HepG2 (cell line): ENCODE results near the gene PIGZ. TPM values are rescaled to one million over a fixed set of nuclear protein-coding genes. Genes with fewer than 3 reads are reported as not detected.

Source experiments
- ATF3 ChIP-seq: sonication (generic); formaldehyde crosslinking; IDR thresholded peaks from 2 replicates; pipeline ENCODE4 v1.4.0; 2020; ENCODE audit warnings: missing genetic modification reagents
- KLF12 ChIP-seq: sonication (generic); formaldehyde crosslinking; IDR thresholded peaks from 2 replicates; pipeline ENCODE4 v1.4.0; 2020; ENCODE audit warnings: missing genetic modification reagents, borderline replicate concordance
- LCORL ChIP-seq, 2 experiments: fragments of 450-650 bp in 1 of 2; sonication (generic) in 1 of 2; formaldehyde crosslinking in 1 of 2; IDR thresholded peaks; 2 replicates each; pipeline versions ENCODE4 v1.5.0 to v1.6.1; 2017 to 2020; ENCODE audit warnings: antibody characterized with exemption in 1 of 2, missing genetic modification reagents in 1 of 2
- NFAT5 ChIP-seq: sonication (generic); formaldehyde crosslinking; IDR thresholded peaks from 2 replicates; pipeline ENCODE4 v1.4.0; 2020; ENCODE audit warnings: missing genetic modification reagents
- NFE2L2 ChIP-seq: fragments of 150-350 bp; IDR thresholded peaks from 2 replicates; pipeline ENCODE4 v1.6.1; 2014; ENCODE audit warnings: low read length
- NFIB ChIP-seq: sonication (generic); formaldehyde crosslinking; IDR thresholded peaks from 2 replicates; pipeline ENCODE4 v1.9.0; 2021; ENCODE audit warnings: missing genetic modification reagents, mild to moderate bottlenecking, borderline replicate concordance
- SIX1 ChIP-seq: sonication (generic); formaldehyde crosslinking; IDR thresholded peaks from 2 replicates; pipeline ENCODE4 v1.4.0; 2020; ENCODE audit warnings: missing genetic modification reagents, borderline replicate concordance
- YEATS2 ChIP-seq: sonication (generic); formaldehyde crosslinking; IDR thresholded peaks from 2 replicates; pipeline ENCODE4 v1.4.0; 2020; ENCODE audit warnings: missing genetic modification reagents, borderline replicate concordance
- ZBTB4 ChIP-seq: sonication (generic); formaldehyde crosslinking; IDR thresholded peaks from 2 replicates; pipeline ENCODE4 v1.4.0; 2020; ENCODE audit warnings: missing genetic modification reagents, mild to moderate bottlenecking, borderline replicate concordance
- ZNF329 ChIP-seq: sonication (generic); formaldehyde crosslinking; IDR thresholded peaks from 2 replicates; pipeline ENCODE4 v1.9.0; 2021; ENCODE audit warnings: low read depth, mild to moderate bottlenecking, missing genetic modification reagents
- ZNF670 ChIP-seq: sonication (generic); formaldehyde crosslinking; IDR thresholded peaks from 2 replicates; pipeline ENCODE4 v1.8.0; 2022; ENCODE audit warnings: mild to moderate bottlenecking, missing genetic modification reagents, borderline replicate concordance
- ZNF687 ChIP-seq: sonication (generic); formaldehyde crosslinking; IDR thresholded peaks from 2 replicates; pipeline ENCODE4 v1.5.1; 2020; ENCODE audit warnings: mild to moderate bottlenecking, missing genetic modification reagents, moderate library complexity
- ZSCAN29 ChIP-seq: sonication (generic); formaldehyde crosslinking; conservative IDR thresholded peaks from 2 replicates; pipeline ENCODE4 v1.4.0; 2020; ENCODE audit warnings: mild to moderate bottlenecking, missing genetic modification reagents
- polyA plus RNA-seq, 8 experiments: library from polyadenylated mRNA; depleted of rRNA in 3 of 8; stranded (reverse) in 7 of 8; unstranded in 1 of 8; fragments of >200 nt; fragmentation: Illumina TruSeq in 4 of 8; extraction: Trizol in 4 of 8; gene quantifications; 2 replicates each; pipeline versions ENCODE4 v1.2.1 to v1.2.3, GENCODE V29; 2011 to 2016; ENCODE audit warnings: low read depth in 4 of 8, missing spikeins in 1 of 8, mixed read lengths in 1 of 8; ENCODE audit not compliant: insufficient read depth in 1 of 8
- total RNA-seq, 5 experiments: library from RNA; depleted of rRNA; stranded (reverse); fragments of >200 nt; fragmentation: Illumina TruSeq; extraction: Trizol; gene quantifications; 2 replicates each; pipeline ENCODE4 v1.2.3, GENCODE V29; 2016; ENCODE audit warnings: low read depth in 1 of 5

PIGZ gene
- total and polyA plus RNA-seq, 2 of the 13 experiments (the other 11 are each of a cell fraction or from before 2014, with no cell fraction given): 4.7 to 60.5 TPM

- TF ChIP-seq SIX1 (CRISPR knock-in tag): peak; percentile 45; the same call in 1 of the 2 replicates
- no peak for TF ChIP-seq NFIB (CRISPR knock-in tag)
- TF ChIP-seq KLF12 (CRISPR knock-in tag): peak; percentile 37; the same call in 1 of the 2 replicates
- peak; percentile 61; the same call in 1 of the 2 replicates for TF ChIP-seq ZNF670
- peak; percentile 92; the same call in 1 of the 2 replicates for TF ChIP-seq YEATS2 (CRISPR knock-in tag)
- TF ChIP-seq NFAT5 (CRISPR knock-in tag): 0 out of 2 replicates have a peak, but pooled peaks have one; percentile 48
- no peak for TF ChIP-seq NFE2L2
- peak; percentile 60 for TF ChIP-seq ATF3 (CRISPR knock-in tag)
- TF ChIP-seq ZSCAN29 (CRISPR knock-in tag): 0 out of 2 replicates have a peak, but pooled peaks have one; percentile 18
- peak; percentile 92 for TF ChIP-seq ZBTB4 (CRISPR knock-in tag)
- TF ChIP-seq ZNF687 (CRISPR knock-in tag): peak; percentile 99
- no peak for TF ChIP-seq LCORL (IDR thresholded peaks at IDR 0.05)
- TF ChIP-seq LCORL (CRISPR knock-in tag; IDR thresholded peaks at IDR 0.05): peak; percentile 86
- peak; percentile 78; the same call in 1 of the 2 replicates for TF ChIP-seq ZNF329
These were observed 26.3 kb downstream of the PIGZ start, which contains the start of gene NCBP2 (continued) for GRCh38 chr3:196942226-196942914.
